ENCODE results near the gene TMEM14B. TPM values are rescaled to one million over a fixed set of nuclear protein-coding genes. Genes with fewer than 3 reads are reported as not detected.
A peak's percentile ranks its signal among the peaks of the same experiment; 100 is the strongest.

The TMEM14B gene
- total and polyA plus RNA-seq, 9 of the 15 experiments (the other 6 are each of a cell fraction or from before 2014, with no cell fraction given) = 174 to 862 (median 263) TPM

DNA sequence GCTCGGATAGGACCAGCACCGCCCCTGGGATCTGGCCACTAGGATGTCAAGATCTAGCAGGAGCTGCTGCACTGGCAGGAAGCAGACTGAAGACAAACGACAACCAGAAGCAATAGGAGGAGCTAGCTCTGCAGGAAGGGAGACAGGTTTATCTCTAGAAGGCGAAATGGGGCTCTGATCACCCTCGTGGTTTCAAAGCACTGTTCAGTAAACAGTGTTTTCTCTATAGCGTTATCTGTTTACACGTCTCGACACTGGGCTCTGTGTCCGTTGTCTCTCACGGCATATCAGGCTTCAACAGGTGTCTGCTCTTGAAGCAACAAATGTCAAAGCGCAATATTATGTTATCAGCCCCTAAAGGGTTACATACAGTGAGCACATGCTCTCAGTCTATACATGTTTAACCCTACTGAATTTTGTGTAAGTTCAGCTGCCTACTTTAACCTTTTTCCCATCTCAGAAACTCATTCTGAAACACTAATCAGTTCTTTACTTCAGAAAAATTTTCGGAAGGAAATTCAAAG lies 23.8 kb downstream of the TMEM14B start (continued):
- TF ChIP-seq, protein P1, sequence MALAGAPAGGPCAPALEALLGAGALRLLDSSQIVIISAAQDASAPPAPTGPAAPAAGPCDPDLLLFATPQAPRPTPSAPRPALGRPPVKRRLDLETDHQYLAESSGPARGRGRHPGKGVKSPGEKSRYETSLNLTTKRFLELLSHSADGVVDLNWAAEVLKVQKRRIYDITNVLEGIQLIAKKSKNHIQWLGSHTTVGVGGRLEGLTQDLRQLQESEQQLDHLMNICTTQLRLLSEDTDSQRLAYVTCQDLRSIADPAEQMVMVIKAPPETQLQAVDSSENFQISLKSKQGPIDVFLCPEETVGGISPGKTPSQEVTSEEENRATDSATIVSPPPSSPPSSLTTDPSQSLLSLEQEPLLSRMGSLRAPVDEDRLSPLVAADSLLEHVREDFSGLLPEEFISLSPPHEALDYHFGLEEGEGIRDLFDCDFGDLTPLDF (CRISPR knock-in tag; IDR thresholded peaks at IDR 0.05) = no peak
- peak; percentile 84 for TF ChIP-seq MXI1 (IDR thresholded peaks at IDR 0.05; ENCODE audit: low read depth, low read length)
- no peak for TF ChIP-seq HNRNPH1 (optimal IDR thresholded peaks at IDR 0.05; ENCODE audit: low read depth, low read length)
- TF ChIP-seq POLR2H (tag; IDR thresholded peaks at IDR 0.05; ENCODE audit: low read depth) = no peak
- no peak for TF ChIP-seq MED1 (CRISPR knock-in tag; IDR thresholded peaks at IDR 0.05; ENCODE audit: borderline replicate concordance)
- peak; percentile 94 for TF ChIP-seq TEAD4 (IDR thresholded peaks at IDR 0.05; ENCODE audit: low read length)
- TF ChIP-seq TEAD4 (CRISPR knock-in tag; IDR thresholded peaks at IDR 0.05; ENCODE audit: borderline replicate concordance) = no peak
- TF ChIP-seq ZEB2 (IDR thresholded peaks at IDR 0.05) = peak; percentile 93
- TF ChIP-seq PHF8 (IDR thresholded peaks at IDR 0.05; ENCODE audit: borderline replicate concordance, low read length) = no peak
- peak; percentile 53 for TF ChIP-seq TAF9B (IDR thresholded peaks at IDR 0.05; ENCODE audit: partially characterized antibody)
- peak; percentile 94 to 98 for TF ChIP-seq MNT (conservative IDR thresholded peaks at IDR 0.05)
- no peak for TF ChIP-seq CBFB (CRISPR knock-in tag; IDR thresholded peaks at IDR 0.05)
- TF ChIP-seq DPF2 (IDR thresholded peaks at IDR 0.05) = peak; percentile 97
- peak; percentile 78; the same call in 1 of the 2 replicates for TF ChIP-seq RNF2 (IDR thresholded peaks at IDR 0.05)
- TF ChIP-seq POLR3A (IDR thresholded peaks at IDR 0.05; ENCODE audit: borderline replicate concordance, extremely low read depth, insufficient read depth, insufficient read length) = no peak
- 0 out of 2 replicates have a peak, but pooled peaks have one; percentile 12 for TF ChIP-seq HDGF (IDR thresholded peaks at IDR 0.05)
- no peak for TF ChIP-seq RBM34 (IDR thresholded peaks at IDR 0.05; ENCODE audit: borderline replicate concordance, insufficient read depth, low read length)
- peak; percentile 94 for TF ChIP-seq TCF7 (IDR thresholded peaks at IDR 0.05; ENCODE audit: borderline replicate concordance)
- 0 out of 4 replicates have a peak, but pooled peaks of 1 of the 2 experiments have one; percentile 46 for TF ChIP-seq ZNF639 (CRISPR knock-in tag; conservative IDR thresholded peaks at IDR 0.05 in 1 of 2, IDR thresholded peaks at IDR 0.05 in 1 of 2)
- TF ChIP-seq, protein P2, sequence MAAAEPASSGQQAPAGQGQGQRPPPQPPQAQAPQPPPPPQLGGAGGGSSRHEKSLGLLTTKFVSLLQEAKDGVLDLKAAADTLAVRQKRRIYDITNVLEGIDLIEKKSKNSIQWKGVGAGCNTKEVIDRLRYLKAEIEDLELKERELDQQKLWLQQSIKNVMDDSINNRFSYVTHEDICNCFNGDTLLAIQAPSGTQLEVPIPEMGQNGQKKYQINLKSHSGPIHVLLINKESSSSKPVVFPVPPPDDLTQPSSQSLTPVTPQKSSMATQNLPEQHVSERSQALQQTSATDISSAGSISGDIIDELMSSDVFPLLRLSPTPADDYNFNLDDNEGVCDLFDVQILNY (CRISPR knock-in tag; IDR thresholded peaks at IDR 0.05) = no peak
- no peak; the same call in 1 of the 2 replicates for TF ChIP-seq ZNF431 (CRISPR knock-in tag; IDR thresholded peaks at IDR 0.05)
- peak; percentile 95 for TF ChIP-seq CC2D1A (IDR thresholded peaks at IDR 0.05)
- TF ChIP-seq, protein P3, sequence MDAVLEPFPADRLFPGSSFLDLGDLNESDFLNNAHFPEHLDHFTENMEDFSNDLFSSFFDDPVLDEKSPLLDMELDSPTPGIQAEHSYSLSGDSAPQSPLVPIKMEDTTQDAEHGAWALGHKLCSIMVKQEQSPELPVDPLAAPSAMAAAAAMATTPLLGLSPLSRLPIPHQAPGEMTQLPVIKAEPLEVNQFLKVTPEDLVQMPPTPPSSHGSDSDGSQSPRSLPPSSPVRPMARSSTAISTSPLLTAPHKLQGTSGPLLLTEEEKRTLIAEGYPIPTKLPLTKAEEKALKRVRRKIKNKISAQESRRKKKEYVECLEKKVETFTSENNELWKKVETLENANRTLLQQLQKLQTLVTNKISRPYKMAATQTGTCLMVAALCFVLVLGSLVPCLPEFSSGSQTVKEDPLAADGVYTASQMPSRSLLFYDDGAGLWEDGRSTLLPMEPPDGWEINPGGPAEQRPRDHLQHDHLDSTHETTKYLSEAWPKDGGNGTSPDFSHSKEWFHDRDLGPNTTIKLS (IDR thresholded peaks at IDR 0.05; ENCODE audit: borderline replicate concordance, low read depth) = 0 out of 2 replicates have a peak, but pooled peaks have one; percentile 56
